Duodenal mucosa (tissue), 2 donors: ENCODE results near the gene LAX1.
"Not testable (repeated sequence)": the region's sequence is repeated elsewhere in the genome, so short reads cannot be mapped to it uniquely, and the experiment has no call there.

Experiments
- H3K27ac ChIP-seq: one replicate; pipeline ENCODE4 v1.7.0; 2013; ENCODE audit warnings: low read depth, low read length
- H3K27me3 ChIP-seq, 2 donors: one replicate each; pipeline ENCODE4 v1.7.0; 2013; ENCODE audit warnings: low read length in 2 of 2, control low read depth in 1 of 2; ENCODE audit not compliant: insufficient read depth in 2 of 2, control insufficient read depth in 1 of 2
- H3K36me3 ChIP-seq, 2 donors: one replicate each; pipeline ENCODE4 v1.7.0; 2013; ENCODE audit warnings: low read length in 2 of 2, control low read depth in 1 of 2; ENCODE audit not compliant: insufficient read depth in 2 of 2, control insufficient read depth in 1 of 2
- H3K4me1 ChIP-seq, 2 donors: one replicate each; pipeline ENCODE4 v1.7.0; 2013; ENCODE audit warnings: low read length in 2 of 2, control low read depth in 1 of 2; ENCODE audit not compliant: insufficient read depth in 2 of 2, control insufficient read depth in 1 of 2
- H3K4me3 ChIP-seq, 2 donors: one replicate each; pipeline ENCODE4 v1.7.0; 2013; ENCODE audit warnings: low read length in 2 of 2, low read depth in 1 of 2
- H3K9ac ChIP-seq, 2 donors: one replicate each; pipeline ENCODE4 v1.7.0; 2013; ENCODE audit warnings: low read length in 2 of 2, low read depth in 1 of 2
- H3K9me3 ChIP-seq, 2 donors: one replicate each; pipeline ENCODE4 v1.7.0; 2013; ENCODE audit warnings: low read length in 2 of 2, control low read depth in 1 of 2; ENCODE audit not compliant: control insufficient read depth in 1 of 2

The LAX1 gene

DNA sequence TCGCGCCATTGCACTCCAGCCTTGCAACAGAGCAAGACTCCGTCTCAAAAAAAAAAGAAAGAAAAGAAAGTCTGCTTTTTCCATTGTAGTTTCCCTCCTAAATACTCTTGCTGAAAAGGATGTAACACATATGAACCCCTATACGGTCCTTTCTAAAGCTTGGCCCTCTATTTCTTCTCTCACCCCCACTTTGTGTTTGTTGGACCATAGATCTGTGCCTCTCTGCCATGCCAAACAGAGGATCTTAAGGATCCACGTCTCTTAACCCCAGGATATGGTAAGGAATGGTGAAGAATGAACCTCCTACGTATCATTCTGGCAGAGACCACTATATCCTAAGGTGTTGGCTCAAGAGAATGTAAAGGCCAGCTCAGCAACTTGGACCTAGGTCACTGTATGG lies 18.7 kb upstream of the LAX1 start:
- H3K4me3 ChIP-seq: no peak overlapping the region
- no peaks in the 10 kb centered on the region for H3K36me3 ChIP-seq

DNA sequence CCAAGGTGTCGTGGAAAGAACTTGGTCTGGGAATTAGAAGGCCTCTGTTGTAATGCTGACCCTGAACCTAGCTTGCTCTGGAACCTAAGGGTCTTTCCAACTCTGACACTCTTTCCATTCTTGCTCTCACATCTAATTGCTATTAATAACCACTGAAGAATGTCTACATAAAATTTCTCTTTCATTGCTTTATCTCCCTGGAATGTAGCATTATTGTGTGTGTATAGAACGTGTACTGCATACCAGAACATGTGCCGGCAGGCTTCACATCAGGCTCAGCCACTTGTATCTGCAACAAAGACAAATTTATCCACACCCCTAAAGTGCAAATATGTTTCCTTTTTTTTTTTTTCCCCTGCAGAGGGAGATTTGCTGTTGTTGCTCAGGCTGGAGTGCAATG lies 13.9 kb upstream of the LAX1 start:
- Histone ChIP-seq H3K27ac (no peak overlapping the region), H3K9me3 (no peaks in the 10 kb centered on the region)

More for the DNA sequence above, 18.7 kb upstream of the LAX1 start:
- H3K9me3 ChIP-seq: no peaks in the 10 kb centered on the region
- peaks cover 5 to 11% of the 10 kb centered on the region in 2 donors for H3K4me1 ChIP-seq
- H3K9ac ChIP-seq: no peak overlapping the region
- no peak overlapping the region for H3K27ac ChIP-seq
- no peaks in the 10 kb centered on the region for H3K27me3 ChIP-seq

DNA sequence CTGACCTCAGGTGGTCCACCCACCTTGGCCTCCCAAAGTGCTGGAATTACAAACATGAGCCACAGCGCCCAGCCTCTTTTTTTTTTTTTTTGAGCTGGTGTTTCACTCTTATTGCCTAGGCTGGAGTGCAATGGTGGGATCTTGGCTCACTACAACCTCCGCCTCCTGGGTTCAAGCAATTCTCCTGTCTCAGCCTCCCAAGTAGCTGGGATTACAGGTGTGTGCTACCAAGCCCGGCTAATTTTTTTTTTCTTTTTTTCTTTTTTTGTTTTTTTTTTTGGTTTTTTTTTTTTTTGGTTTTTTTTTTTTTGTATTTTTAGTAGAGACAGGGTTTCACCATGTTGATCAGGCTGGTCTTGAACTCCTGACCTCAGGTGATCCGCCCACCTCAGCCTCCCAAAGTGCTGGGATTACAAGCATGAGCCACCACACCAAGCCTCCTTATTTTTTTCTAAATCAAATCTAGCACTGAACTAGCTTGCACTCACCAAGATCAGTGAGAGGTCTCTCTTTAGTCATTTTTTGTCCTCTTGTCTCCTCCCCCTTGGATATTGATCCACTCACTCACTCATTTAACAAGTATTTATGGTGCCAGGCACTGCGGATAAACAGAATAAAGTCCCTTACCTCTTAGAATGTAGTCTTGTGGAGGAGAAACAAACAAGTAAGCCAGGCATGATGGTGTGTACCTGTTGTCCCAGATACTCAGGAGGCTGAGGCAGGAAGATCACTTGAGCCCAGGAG lies 13.2 kb upstream of the LAX1 start:
- not testable (repeated sequence) for H3K27me3 ChIP-seq, H3K27ac ChIP-seq

More for the DNA sequence above, 13.9 kb upstream of the LAX1 start:
- Histone ChIP-seq H3K4me3 (no peak overlapping the region), H3K9ac (no peak overlapping the region), H3K4me1 (peaks cover 0 to 5% of the 10 kb centered on the region in 2 donors), H3K36me3 (no peaks in the 10 kb centered on the region), H3K27me3 (no peaks in the 10 kb centered on the region)

DNA sequence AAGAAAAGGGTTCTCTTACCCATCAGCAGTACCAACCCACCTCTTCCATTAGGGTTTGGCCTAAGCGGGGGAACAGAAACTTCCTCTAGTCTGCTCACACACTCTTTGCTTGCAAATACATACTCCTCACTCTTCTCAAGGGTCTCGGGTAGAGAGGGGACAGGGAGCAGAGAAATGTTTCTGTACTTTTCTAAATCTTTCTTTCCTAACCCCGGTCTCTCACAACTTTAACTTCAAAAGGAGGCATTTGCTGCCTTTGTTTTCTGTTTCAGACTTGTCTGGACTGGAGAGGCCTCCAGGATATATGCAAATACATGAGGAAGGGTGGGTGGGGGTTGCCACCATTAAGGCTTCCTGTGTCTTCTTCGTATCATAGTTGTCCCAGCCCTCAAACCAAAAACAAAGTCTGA lies 10.5 kb upstream of the LAX1 start:
- no peak overlapping the region for H3K4me3 ChIP-seq
- no peaks in the 10 kb centered on the region for H3K9me3 ChIP-seq
- peaks cover 0 to 5% of the 10 kb centered on the region in 2 donors for H3K4me1 ChIP-seq
- no peak overlapping the region for H3K27ac ChIP-seq
- no peaks in the 10 kb centered on the region for H3K36me3 ChIP-seq
- H3K27me3 ChIP-seq: no peaks in the 10 kb centered on the region
- H3K9ac ChIP-seq: no peak overlapping the region

More for the DNA sequence above, 13.2 kb upstream of the LAX1 start:
- not testable (repeated sequence) for H3K36me3 ChIP-seq, H3K9me3 ChIP-seq, H3K9ac ChIP-seq, H3K4me3 ChIP-seq, H3K4me1 ChIP-seq

DNA sequence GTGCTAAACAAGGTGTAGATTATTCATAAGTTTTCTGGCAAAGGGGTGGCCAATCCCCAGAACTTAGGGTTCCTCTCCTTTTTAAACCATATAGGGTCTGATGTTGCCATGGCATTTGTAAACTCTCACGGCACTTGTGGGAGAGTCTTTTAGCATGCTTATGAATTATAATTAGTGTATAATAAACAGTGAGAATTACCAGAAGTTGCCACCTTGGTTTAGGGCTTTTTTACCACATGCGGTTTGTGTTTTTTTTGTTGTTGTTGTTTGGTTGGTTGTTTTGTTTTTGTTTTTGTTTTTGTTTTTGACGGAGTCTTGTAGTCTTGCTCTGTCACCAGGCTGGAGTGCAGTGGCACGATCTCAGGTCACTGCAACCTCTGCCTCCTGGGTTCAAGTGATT lies 8.9 kb upstream of the LAX1 start:
- H3K27ac ChIP-seq: no peak overlapping the region

DNA sequence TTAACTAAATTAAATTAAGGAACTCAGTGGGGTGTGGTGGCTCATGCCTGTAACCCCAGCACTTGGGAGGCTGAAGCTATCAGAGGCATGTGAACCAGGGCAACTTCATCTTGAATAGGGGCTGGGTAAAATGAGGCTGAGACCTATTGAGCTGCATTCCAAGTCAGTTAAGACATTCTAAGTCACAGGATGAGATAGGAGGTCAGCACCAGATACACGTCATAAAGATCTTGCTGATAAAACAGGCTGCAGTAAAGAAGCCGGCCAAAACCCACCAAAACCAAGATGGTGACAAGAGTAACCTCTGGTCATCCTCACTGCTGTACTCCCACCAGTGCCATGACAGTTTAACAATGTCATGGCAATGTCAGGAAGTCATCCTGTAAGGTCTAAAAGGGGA lies 6.2 kb upstream of the LAX1 start:
- H3K27me3 ChIP-seq, H3K9me3 ChIP-seq, H3K36me3 ChIP-seq, H3K27ac ChIP-seq, H3K9ac ChIP-seq, H3K4me3 ChIP-seq: not testable (repeated sequence)
- peaks cover 6 to 11% of the 10 kb centered on the region in 2 donors for H3K4me1 ChIP-seq

More for the DNA sequence above, 8.9 kb upstream of the LAX1 start:
- no peak overlapping the region for H3K4me3 ChIP-seq
- no peaks in the 10 kb centered on the region for H3K27me3 ChIP-seq
- H3K4me1 ChIP-seq: peaks cover 6 to 10% of the 10 kb centered on the region in 2 donors
- H3K9ac ChIP-seq: no peak overlapping the region
- H3K9me3 ChIP-seq: no peaks in the 10 kb centered on the region
- no peaks in the 10 kb centered on the region for H3K36me3 ChIP-seq

DNA sequence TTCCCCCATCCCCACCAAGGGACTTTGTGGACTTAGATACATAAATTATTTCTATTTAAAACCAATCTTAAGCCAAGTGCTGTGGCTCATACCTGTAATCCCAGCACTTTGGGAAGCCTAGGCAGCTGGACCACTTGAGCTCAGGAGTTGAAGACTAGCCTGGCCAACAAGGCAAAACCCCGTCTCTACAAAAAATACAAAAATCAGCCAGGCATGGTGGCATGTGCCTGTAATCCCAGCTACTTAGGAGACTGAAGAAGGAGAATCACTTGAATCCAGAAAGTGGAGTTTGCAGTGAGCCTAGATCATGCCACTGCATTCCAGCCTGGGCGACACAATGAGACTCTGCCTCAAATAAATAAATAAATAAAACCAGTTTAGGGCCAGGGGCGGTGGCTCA lies 4.5 kb upstream of the LAX1 start:
- no peak overlapping the region for H3K27ac ChIP-seq

DNA sequence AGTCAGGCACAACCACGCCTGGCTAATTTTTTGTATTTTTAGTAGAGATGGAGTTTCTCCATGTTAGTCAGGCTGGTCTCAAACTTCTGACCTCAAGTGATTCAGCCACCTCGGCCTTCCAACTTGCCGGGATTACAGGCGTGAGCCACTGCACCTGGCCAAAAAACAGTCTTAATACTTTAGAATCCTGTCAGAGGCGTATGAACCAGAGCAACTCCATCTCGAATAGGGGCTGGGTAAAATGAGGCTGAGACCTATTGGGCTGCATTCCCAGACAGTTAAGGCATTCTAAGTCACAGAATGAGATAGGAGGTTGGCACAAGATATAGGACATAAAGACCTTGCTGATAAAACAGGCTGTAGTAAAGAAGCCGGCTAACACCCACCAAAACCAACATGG lies 3.0 kb upstream of the LAX1 start:
- H3K9me3 ChIP-seq, H3K36me3 ChIP-seq, H3K27me3 ChIP-seq, H3K9ac ChIP-seq, H3K27ac ChIP-seq, H3K4me3 ChIP-seq: not testable (repeated sequence)
- peaks cover 11 to 12% of the 10 kb centered on the region in 2 donors for H3K4me1 ChIP-seq

More for the DNA sequence above, 4.5 kb upstream of the LAX1 start:
- no peaks in the 10 kb centered on the region for H3K9me3 ChIP-seq
- H3K9ac ChIP-seq: no peak overlapping the region
- H3K4me3 ChIP-seq: no peak overlapping the region
- no peaks in the 10 kb centered on the region for H3K36me3 ChIP-seq
- no peaks in the 10 kb centered on the region for H3K27me3 ChIP-seq
- H3K4me1 ChIP-seq: peaks cover 11 to 12% of the 10 kb centered on the region in 2 donors

DNA sequence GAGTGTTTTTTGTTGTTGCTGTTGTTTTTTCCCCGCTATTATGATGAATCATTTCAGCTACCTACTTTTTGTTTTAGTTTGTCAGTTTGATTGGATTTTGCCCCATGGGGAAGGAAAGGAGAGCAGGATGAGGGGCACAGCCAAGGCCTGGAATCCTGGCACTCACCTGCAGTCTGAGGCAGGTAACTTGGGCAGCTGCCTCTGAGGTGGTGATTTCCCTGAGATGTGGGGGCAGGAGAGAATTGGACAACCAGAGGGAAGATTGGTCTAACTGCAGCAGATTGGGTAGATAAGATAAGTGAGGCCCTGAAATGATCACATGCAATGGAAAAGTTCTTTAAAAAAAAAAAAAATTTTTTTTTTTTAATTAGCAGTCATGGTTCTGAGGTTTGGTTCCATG lies 1.5 kb upstream of the LAX1 start:
- no peak overlapping the region for H3K9ac ChIP-seq
- no peak overlapping the region for H3K27ac ChIP-seq
- H3K4me1 ChIP-seq: peaks cover 16 to 18% of the 10 kb centered on the region in 2 donors
- no peaks in the 10 kb centered on the region for H3K9me3 ChIP-seq
- H3K27me3 ChIP-seq: no peaks in the 10 kb centered on the region
- no peaks in the 10 kb centered on the region for H3K36me3 ChIP-seq
- no peak overlapping the region for H3K4me3 ChIP-seq

DNA sequence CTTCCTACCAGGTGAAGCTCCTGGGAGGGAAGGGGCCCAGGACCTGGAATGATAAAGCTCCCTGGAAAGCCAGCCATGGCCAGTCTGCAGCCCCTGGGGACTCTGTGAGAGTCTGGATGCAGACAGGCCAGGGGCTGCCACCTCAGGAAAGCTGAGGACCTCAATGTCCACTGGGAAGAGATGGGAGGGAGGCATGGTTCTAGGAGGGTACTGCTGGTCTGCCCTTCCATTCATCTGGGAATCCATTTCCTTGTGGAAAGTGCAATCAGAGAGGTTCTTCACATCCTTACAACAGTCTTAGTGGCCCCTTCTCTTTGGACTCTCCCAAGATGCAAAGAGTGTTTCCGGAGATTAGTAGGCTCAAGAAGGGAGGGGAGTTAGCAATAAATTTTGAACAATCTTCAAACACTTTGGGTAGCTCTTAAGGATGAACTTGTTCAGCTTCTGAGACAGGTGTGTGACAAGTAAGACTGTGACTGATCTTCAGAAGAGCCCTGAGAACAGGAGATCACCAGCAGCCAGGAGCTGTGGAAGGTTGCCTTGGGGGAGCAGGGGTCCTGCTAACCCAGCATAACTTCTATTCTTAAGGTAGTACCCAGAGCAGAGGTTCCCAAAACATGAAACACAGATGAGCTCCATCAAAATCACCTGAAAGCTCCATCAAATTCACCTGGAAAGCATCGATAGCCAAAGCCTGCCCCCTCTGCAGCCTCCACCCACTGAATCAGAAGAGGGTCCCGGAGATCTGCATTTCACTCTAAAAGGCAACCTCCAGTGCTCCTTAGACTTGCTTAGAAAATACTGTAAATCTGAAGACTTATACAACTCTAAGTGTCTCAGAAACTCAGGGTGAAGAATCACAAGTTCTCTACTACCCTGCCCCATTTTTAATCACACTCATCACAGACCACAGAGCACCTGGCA lies 616 bp upstream of the LAX1 start:
- H3K9ac ChIP-seq: peak overlapping the region in 1 of 2 donors; percentile 25
- H3K27me3 ChIP-seq: no peaks in the 10 kb centered on the region
- peak overlapping the region; percentile 42 for H3K27ac ChIP-seq
- H3K9me3 ChIP-seq: no peaks in the 10 kb centered on the region
- H3K36me3 ChIP-seq: no peaks in the 10 kb centered on the region
- peak overlapping the region in 1 of 2 donors; percentile 13 for H3K4me3 ChIP-seq
- peaks cover 22 to 23% of the 10 kb centered on the region in 2 donors for H3K4me1 ChIP-seq
